Activated naive CD4-positive, alpha-beta T cell treated with anti-CD3 and anti-CD28 coated beads, Interleukin-2, amount 50 U/mL, for 24 hours (primary cell): ENCODE measurements around the gene PET117.

Experiments used
- H3K27ac Mint-ChIP-seq: one replicate; pipeline ENCODE4 v1.8.0; 2021; ENCODE audit warnings: mild to moderate bottlenecking, mixed read lengths
- H3K27me3 Mint-ChIP-seq: one replicate; pipeline ENCODE4 v1.8.0; 2021; ENCODE audit warnings: mixed read lengths
- H3K36me3 Mint-ChIP-seq: one replicate; pipeline ENCODE4 v1.8.0; 2021; ENCODE audit warnings: mixed read lengths
- H3K4me1 Mint-ChIP-seq: one replicate; pipeline ENCODE4 v1.8.0; 2021; ENCODE audit warnings: mixed read lengths
- H3K4me3 Mint-ChIP-seq: one replicate; pipeline ENCODE4 v1.8.0; 2021; ENCODE audit warnings: mild to moderate bottlenecking, mixed read lengths
- H3K9me3 Mint-ChIP-seq: one replicate; pipeline ENCODE4 v1.8.0; 2021; ENCODE audit warnings: mixed read lengths

PET117 gene

DNA sequence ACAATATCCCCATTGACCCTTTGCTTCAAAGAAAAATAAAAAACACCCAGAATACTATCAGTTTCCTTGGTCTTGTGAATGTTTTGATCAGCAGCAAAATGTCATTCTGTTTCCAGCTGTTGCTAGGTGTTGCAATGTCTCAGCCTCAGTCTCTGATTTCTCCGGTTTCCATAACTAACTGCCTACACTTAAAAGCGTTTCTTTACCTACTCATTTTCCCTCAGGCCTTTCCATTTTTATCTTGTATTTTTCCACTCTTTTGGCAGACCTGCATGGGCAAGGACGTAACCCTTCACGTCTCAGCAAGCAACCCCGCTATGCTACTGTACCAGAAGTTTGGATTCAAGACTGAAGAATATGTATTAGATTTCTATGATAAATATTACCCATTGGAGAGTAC is 49.4 kb downstream of the PET117 start:
- H3K4me3 Mint-ChIP-seq = no peak overlapping the region

DNA sequence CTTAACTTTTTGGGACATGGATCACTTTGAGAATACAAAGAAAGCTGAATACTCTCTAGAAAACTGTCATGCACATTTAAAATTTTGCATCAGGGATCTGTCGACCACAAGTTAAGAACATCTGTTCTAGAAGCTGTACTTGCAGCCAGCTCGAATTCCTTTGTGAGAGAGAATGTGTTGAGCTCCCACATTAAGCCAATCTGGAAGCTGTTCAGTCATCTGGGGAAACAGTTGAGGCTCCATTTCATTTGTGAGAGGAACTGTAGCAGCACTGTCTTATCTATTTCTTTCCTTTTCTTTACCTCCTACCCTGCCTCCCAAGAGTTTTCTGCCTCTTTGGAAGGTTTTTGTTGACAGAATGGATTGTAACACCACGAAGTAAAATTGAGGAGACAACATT is 50.8 kb downstream of the PET117 start:
- H3K27ac Mint-ChIP-seq = no peak overlapping the region
- no peak overlapping the region for H3K4me3 Mint-ChIP-seq
- H3K4me1 Mint-ChIP-seq = peaks cover 8% of the 10 kb centered on the region

More for the DNA sequence above, 49.4 kb downstream of the PET117 start:
- no peaks in the 10 kb centered on the region for H3K9me3 Mint-ChIP-seq
- H3K36me3 Mint-ChIP-seq = peaks cover 10% of the 10 kb centered on the region
- H3K27ac Mint-ChIP-seq = no peak overlapping the region
- H3K27me3 Mint-ChIP-seq = no peaks in the 10 kb centered on the region
- H3K4me1 Mint-ChIP-seq = peaks cover 8% of the 10 kb centered on the region

DNA sequence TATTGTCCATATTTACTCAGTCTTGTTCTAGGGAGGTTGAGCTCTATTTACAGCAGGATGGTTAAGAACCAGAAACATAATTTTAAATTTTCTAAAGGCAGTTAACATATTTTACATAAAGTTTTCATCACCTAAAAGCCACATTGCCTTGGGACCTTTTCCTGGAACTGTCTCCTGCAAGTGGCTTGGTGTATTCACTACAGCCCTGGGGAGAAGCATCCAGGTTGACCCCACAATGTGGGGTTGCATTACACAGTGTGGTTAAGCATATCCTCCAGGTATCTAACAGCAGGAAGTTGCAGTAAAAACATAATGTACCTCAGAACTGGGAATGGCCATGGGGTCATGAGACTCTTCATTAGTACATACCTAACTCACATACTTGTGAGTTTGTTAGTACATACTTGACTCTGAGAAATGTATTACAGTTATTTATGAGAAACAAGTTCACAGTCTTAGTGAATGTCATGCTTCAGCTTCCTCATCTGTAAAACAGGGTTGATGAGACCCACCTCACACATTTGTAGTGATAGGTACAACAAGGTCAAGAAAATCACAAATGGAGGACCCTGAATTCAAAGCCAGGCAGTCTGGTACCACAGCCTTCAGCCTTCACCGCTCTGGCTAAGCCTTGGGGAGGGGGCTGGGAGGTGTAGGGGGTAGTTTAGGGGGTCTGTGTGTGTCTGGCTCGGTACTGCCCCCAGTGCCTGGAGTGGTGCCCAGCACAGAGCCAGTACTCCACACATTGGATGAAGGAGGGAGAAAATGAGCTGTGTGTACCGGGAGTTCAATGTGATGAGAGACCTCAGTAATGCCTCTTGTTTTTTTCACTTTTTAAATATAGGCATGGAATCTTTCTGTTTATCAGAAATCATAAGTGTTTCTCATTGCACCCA is 52.9 kb downstream of the PET117 start:
- H3K4me1 Mint-ChIP-seq = peaks cover 8% of the 10 kb centered on the region
- no peaks in the 10 kb centered on the region for H3K27me3 Mint-ChIP-seq
- H3K27ac Mint-ChIP-seq = no peak overlapping the region
- H3K36me3 Mint-ChIP-seq = peaks cover 3% of the 10 kb centered on the region
- no peak overlapping the region for H3K4me3 Mint-ChIP-seq
- no peaks in the 10 kb centered on the region for H3K9me3 Mint-ChIP-seq

More for the DNA sequence above, 50.8 kb downstream of the PET117 start:
- Mint-ChIP-seq H3K27me3 (no peaks in the 10 kb centered on the region), H3K9me3 (no peaks in the 10 kb centered on the region), H3K36me3 (peaks cover 6% of the 10 kb centered on the region)

DNA sequence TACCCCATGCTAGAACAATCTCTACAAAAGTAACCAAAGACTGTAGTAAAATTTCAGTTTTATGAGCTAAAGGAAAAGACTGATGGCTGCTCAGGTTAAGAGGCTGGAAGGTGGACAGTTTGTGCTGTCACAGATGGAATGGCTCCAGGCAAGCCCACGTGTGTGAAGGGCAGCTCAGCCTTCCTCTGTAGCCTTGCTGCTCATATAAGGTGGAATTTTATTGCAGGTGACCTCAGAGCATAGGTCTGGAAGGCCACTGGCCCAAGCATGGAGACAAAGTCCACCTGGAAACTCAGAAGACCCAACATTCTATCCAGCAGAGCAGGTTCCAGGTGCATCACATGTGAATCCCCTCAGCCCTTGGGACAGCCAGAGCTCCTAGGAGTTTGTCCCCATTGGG is 53.6 kb downstream of the PET117 start:
- Mint-ChIP-seq H3K27ac (no peak overlapping the region), H3K27me3 (no peaks in the 10 kb centered on the region), H3K4me3 (no peak overlapping the region), H3K4me1 (peaks cover 8% of the 10 kb centered on the region), H3K36me3 (no peaks in the 10 kb centered on the region), H3K9me3 (no peaks in the 10 kb centered on the region)
